NCI-H1048 (cell line): ENCODE results near the gene CUEDC1.

Source experiments
- DNase-seq: peaks from one replicate; lab custom pipeline; 2025; lab: John Stamatoyannopoulos, UW

The CUEDC1 gene

DNA sequence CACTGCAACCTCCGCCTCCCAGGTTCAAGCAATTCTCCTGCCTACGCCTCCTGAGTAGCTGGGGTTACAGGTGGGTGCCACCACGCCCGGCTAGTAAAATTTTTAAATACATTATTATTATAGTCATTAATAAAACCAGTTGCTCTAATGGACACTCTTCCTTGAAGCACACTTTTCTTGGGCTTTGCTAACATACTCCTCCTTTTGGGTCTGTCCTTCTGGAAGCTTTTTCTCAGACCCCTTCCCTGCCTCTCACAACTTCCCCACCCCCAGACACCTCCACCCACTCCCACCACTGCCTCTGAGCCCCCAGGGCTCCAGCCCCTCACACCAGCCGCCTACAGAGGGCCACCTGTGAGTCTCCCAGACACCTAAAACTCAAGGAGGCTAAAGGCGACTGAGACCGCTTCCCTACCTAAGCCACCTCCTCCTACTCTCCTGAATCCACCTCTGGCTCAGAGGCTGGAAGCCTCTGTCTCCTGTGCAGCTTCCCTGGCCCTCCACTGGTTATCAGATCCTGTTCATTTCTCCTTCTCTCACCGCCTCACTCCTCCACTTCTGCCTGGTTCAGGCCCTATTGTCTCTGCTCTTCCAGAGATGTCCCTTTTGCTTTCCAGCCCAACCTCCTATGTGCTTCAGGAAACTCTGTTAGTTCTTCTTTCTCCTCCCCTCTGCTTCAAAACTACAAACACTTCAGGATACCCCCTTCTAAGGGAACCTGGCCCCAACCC lies 2.1 kb upstream of the CUEDC1 start:
- DNase-seq, result no peak

DNA sequence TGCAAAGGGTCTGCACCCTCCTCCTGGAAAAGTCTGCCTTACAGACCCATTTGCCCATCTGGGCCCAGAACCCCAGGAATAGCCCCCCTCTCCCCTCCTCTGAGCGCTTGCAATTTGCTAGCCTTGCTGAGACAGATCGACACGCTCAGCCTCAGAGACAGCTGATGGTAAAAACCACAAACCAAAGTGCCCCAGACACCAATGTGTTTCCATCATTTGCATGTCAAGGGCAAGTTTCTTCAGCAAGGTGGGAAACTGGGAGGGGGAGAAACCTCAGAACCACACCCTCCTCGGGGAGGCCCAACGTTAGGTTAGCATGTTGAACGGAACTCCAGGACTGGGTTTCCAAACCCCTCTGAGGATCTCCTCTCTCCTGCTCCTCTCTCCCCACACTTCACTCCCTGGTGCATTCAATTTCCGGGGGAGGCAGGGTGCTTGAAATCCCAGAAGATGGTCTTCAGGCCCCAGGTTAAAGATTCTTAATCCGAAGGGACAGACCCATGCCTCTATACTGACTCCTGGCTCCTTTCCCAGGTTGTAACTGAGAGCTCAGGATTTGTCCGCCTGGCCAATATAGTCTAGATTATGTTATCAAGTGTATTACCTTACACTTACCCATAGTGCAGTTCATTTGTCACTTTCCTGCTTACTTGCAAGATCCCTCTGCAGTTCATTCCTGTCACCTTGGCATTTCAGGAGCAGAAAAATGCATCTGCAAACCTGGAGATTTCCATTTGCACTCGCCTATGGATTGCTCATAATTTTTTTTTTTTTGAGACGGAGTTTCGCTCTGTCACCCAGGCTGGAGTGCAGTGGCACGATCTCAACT lies 1.3 kb upstream of the CUEDC1 start:
- DNase-seq, result no peak

- no peak for DNase-seq
These were observed 622 bp downstream of the CUEDC1 start for GRCh38 chr17:57954397-57955182.

DNA sequence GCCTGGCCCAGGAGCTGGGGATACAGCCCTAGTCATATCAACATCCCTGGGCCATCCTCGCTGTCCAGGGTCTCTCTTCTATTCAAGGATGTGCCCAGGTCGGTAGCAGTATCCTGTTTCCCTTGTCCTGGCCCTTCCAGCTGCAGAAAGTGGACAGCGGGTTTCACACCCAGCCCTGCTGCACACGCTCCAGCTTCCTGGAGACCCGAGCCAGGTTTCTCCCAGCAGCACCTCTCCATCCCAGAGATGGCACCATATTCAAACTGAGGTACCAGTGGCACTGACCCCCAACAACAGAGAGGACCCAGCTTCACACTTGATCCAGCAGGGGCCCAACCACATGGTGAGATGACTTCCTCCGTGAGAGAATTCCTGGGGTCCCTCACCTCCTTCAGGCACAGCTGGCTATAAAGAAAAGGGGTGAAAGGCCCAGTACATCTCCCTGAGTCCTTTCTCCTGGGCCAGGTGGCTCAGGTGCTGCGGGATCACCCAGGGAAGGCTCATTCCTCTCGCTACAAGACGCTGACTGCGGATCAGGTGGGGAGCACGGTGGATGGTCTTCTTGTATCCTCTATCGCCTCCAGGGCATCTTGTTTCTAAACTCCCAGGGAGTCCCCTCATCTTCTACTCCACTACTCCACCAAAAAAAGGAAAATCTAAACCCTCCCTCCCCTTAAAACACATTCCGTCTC lies 1.4 kb downstream of the CUEDC1 start:
- DNase-seq, result no peak

DNA sequence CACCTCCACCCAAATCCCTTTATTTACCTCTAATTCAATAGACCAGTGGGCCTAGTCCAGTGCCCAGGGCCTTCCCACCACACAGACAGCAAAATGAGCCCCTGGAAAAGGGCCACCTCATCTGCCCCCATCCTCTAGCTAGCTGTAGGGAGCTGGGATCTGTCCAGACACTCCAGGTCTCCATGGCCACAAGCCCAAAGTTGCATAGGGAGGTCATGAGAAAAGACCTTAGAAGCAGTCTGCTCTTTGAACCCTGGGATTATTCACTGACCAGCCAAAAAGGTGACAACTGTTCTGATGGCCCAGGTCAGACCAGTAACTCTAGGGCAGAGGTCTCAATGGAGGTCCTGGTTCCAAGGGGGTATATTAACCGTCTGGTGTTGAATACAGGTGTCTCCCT lies 2.0 kb downstream of the CUEDC1 start:
- no peak for DNase-seq

DNA sequence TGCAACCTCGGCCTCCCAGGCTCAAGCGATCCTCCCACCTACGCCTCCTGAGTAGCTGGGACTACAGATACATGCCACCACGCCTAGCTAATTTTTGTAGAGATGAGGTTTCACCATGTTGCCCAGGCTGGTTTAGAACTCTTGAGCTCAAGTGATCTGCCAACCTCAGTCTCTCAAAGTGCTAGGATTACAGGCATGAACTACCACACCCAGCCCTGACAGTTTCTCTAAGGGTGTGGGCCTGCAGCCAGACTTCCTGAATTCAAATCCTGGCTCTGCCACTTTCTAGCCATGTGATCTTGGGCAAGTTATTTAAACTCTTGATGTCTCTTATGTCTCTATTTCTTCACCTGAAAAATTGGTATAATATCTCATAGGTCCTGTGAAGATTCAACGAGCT lies 5.6 kb downstream of the CUEDC1 start:
- no peak for DNase-seq

GRCh38 chr17:57948555-57949420 lies 6.4 kb downstream of the CUEDC1 start:
- DNase-seq, result no peak

- DNase-seq, result no peak
These were observed 7.0 kb downstream of the CUEDC1 start for GRCh38 chr17:57948169-57948554.

- no peak for DNase-seq
These were observed 7.8 kb downstream of the CUEDC1 start for GRCh38 chr17:57947369-57947768.

GRCh38 chr17:57946798-57947358 lies 8.3 kb downstream of the CUEDC1 start:
- DNase-seq, result no peak

DNA sequence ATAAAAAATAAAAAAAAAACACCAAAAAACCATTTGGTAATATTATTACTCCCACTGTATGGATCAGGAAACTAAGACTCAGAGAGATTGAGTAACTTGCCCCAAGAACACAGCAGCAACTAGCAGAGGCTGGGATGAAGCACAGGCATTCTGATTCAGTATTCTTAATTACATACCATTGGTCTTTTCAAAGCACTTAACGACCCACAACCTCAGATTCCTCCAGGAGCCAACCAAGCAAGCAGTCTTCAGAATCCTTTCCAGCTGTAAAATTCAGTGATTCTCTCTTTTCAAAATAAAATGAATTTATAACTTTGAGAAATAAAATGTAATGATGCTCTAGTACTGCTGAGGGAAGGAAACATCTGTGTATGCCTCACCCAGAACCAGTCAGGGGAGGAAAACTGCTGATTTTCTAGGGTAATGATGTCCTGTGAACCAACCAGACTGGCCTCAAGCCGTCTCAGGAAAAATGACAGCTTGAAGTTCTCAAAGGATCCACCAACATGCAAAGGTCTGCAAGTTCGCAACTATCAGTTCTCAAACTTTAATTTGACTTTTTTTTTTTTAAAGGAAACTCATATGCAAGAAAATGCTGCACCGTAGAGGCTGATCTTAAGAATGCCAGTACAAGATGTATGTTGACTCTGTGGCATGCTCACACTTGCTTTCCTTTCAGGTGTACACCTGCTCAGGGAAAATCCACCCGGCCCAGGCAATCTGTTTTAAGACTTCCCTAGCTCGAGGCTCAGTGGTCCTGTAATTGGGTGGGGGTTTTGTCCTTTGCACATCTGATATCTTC lies 9.0 kb downstream of the CUEDC1 start:
- DNase-seq, result no peak

- DNase-seq, result no peak
These were observed 10.3 kb downstream of the CUEDC1 start for GRCh38 chr17:57944908-57945307.

DNA sequence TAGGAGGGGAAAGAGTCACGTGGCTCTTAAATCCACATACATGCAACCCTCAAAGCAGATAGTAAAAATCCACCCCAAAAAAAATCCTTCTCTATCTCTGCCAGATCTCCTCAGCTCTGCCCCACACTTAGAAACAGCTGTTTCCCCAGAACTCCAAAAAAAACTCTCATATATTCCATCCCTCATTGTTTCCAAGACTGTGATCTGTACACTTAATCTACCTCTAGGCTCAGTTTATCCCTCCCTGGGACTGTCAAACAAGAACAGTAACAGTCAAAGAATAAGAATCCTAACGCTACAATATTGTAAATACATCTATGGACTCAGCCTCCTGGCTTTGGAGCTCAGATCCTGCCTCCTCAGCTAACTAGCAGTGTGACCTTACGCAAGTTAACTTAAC lies 11.6 kb downstream of the CUEDC1 start:
- DNase-seq, result no peak

DNA sequence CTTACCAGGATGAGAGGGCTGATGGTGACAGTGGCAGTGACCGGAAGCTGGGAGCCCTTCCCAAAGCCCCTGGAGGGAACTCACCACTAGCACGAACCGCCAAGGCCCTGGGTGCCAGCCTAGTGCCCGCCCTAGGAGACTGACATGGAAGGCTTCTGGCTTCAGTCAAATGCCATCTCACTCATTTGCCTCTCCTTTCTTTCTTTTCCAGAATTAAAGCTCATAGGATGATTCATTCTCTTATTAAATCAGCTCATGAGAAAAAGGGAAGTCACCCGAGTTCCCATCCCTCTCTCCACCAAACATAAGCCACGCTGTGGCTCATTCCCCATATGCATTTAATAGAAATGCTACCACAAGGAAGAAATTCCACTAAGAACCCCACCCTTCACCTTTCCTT lies 12.1 kb downstream of the CUEDC1 start:
- no peak for DNase-seq

DNA sequence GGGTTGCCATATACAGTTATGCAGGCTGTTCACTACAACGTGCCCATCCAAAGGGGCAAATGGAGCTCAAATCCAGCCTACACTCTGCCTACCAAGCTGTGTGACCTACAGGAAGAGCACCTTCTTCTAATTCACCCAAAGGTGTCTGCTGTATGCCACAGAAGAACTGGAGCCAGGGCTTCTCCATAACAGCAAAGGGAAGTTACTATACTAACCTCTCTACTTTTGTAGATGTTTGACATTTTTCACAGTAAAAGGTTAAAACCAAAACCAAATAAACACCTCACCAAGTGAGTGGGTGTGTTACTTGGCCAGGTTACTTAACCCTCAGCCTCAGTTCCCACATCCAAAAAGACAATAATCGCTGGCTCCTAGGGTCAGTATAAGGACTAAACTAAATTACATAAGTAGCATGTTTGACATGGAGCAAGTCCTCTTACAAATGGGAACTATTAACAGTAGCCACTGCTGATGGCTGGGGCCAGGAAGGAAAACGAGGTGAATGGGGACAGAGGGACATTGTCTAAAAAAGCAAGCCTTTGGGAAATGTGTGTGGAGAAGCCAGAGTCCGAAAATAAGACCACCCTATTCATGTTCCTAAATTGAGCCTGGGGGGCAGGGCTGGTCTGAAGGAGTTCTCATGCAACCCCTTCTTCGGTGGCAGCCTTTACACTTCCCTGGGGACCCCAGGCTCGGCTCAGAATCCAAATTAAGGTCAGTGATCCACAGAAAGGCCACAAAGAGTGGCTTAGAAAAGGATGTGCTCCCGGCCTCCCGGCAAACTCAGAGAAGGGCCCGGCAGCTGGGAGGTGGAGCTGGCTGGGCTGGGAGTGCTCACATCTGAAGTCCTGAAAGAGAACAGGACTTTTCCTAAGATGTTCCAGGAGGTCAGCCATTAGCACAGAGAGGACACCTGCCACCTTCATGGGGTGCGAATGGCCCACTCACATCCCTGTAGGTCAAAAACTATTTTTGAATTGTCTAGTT lies 13.5 kb downstream of the CUEDC1 start:
- DNase-seq, result no peak

DNA sequence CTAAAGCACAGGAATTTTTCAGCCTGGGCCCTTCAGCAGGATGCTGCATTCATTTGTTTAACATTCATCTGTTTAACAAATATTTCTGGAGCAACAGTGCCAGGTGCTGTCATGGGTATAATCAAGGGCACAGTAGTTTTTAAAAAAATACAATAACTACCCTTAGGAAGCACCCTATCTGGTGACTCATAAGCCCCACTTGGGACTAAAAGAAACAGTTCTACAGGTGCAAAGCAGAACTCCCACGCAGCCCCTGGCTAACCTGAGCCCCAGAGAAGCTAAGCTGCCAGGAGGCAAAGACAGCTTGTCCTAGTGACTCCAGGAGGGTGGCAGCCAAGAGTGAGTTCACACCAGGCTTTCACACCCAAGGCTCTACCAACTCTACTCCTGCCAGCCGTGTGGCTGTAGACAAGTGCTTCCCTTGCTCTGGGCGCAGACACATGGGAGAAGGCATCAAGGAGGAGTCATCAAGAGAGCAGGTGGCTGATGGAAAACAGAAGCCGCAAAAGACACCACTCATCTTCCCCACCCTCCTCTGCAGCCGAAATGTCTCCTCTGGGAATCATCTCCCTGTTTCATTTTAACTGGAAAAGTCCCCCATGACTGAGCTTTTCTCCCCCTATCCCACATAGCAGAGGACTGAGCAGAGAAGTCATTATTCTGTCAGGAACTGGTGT lies 14.4 kb downstream of the CUEDC1 start:
- DNase-seq, result no peak

- no peak for DNase-seq
These were observed 15.0 kb downstream of the CUEDC1 start for GRCh38 chr17:57940231-57940630.

- no peak for DNase-seq
These were observed 15.4 kb downstream of the CUEDC1 start for GRCh38 chr17:57939797-57940196.
